Stomach (tissue), 9 donors: Measurements from ENCODE around the gene NTM. TPM values are rescaled to one million over a fixed set of nuclear protein-coding genes. Genes with fewer than 3 reads are reported as not detected.

ENCODE experiments used
- DNase-seq, 2 donors: peaks; one replicate each; pipeline versions ENCODE4 v3.0.0 to v3.0.0-alpha.2; 2013 to 2019
- H3K27ac ChIP-seq, 5 donors: fragments of 200-600 bp in 4 of 5; sonication (generic) in 4 of 5; one replicate each; pipeline ENCODE4 v1.5.1; 2013 to 2019; ENCODE audit warnings: mild to moderate bottlenecking in 1 of 5, moderate library complexity in 1 of 5
- H3K27me3 ChIP-seq, 3 donors: fragments of 200-600 bp; sonication (generic); one replicate each; pipeline ENCODE4 v1.5.1; 2017 to 2019; ENCODE audit warnings: mixed run types in 1 of 3
- H3K36me3 ChIP-seq, 4 donors: fragments of 200-600 bp; sonication (generic); 1 replicate in 3 of 4; 2 replicates in 1 of 4; pipeline ENCODE4 v1.5.1; 2016 to 2019
- H3K4me1 ChIP-seq, 4 donors: fragments of 200-600 bp; sonication (generic); one replicate each; pipeline ENCODE4 v1.5.1; 2016 to 2019
- H3K4me3 ChIP-seq, 4 donors: fragments of 200-600 bp; sonication (generic) in 3 of 4; one replicate each; pipeline ENCODE4 v1.5.1; 2016 to 2019; ENCODE audit warnings: mild to moderate bottlenecking in 1 of 4
- H3K9me3 ChIP-seq, 4 donors: fragments of 200-600 bp; sonication (generic); one replicate each; pipeline ENCODE4 v1.5.1; 2016 to 2019
- EP300 ChIP-seq: sonication (generic); formaldehyde crosslinking; IDR thresholded peaks from one replicate; pipeline ENCODE4 v1.6.1; 2017; ENCODE audit warnings: antibody characterized with exemption
- POLR2A ChIP-seq, 4 donors: fragments of 450-650 bp; IDR thresholded peaks; one replicate each; pipeline ENCODE4 v1.6.1; 2016; ENCODE audit warnings: antibody characterized with exemption in 4 of 4, control low read depth in 2 of 4, mild to moderate bottlenecking in 1 of 4, moderate library complexity in 1 of 4
- POLR2AphosphoS5 ChIP-seq, 3 donors: sonication (generic); formaldehyde crosslinking; IDR thresholded peaks; one replicate each; pipeline ENCODE4 v1.6.1; 2016; ENCODE audit warnings: antibody characterized with exemption in 3 of 3
- WGBS, 5 donors: extraction: QIAGEN DNeasy Blood & Tissue Kit in 3 of 5; methylation state at CpG; one replicate each; pipeline versions ENCODE4 v1.1.5 to v1.1.7; 2013 to 2018; 5-methylcytosine and 5-hydroxymethylcytosine counted together
- intact Hi-C: fragments of 100-400 bp; cut with DNase I; formaldehyde crosslinking; loops from one replicate; pipeline ENCODE4 v1.15.1; 2023; ENCODE audit warnings: low total_unique reads
- polyA plus RNA-seq, 3 donors: library from polyadenylated mRNA; stranded (reverse); fragments of 200-250 nt; gene quantifications; one replicate each; pipeline ENCODE4 v1.2.3, GENCODE V29; 2013
- total RNA-seq, 5 donors: library from RNA; depleted of rRNA; stranded (reverse); fragments of >200 nt; gene quantifications; one replicate each; pipeline versions ENCODE4 v1.1.0 to v1.2.3, GENCODE V29; 2014 to 2016
- TF ChIP-seq, protein P1 (sequence below), 7 experiments: fragments of 450-650 bp in 4 of 7; fragments of 200-600 bp in 3 of 7; sonication (generic) in 3 of 7; IDR thresholded peaks; one replicate each; pipeline ENCODE4 v1.5.1; 2016 to 2019; ENCODE audit warnings: antibody characterized with exemption in 7 of 7, control low read depth in 2 of 7, mild to moderate bottlenecking in 1 of 7
- donor health status: healthy with polysubstance abuse.
- donor health status: Bipolar disorder and iron deficiency.
- donor health status: healthy.

Gene NTM
- total and polyA plus RNA-seq, 8 donors: 0.50 to 8.4 (median 1.3) TPM; not detected in 3

- no peaks in the 10 kb centered on the region for H3K9me3 ChIP-seq
- no peak overlapping the region for H3K27ac ChIP-seq
- DNase-seq: no peak
- intact Hi-C loops: no loop called here
- no peaks in the 10 kb centered on the region for H3K4me1 ChIP-seq
- H3K36me3 ChIP-seq: no peaks in the 10 kb centered on the region
- H3K27me3 ChIP-seq: peaks cover 0 to 15% (median 0%) of the 10 kb centered on the region in 3 donors
- TF ChIP-seq POLR2A (IDR thresholded peaks at IDR 0.05): no peak
- TF ChIP-seq POLR2AphosphoS5 (IDR thresholded peaks at IDR 0.05): no peak
- TF ChIP-seq EP300: no peak
- TF ChIP-seq, protein P1, sequence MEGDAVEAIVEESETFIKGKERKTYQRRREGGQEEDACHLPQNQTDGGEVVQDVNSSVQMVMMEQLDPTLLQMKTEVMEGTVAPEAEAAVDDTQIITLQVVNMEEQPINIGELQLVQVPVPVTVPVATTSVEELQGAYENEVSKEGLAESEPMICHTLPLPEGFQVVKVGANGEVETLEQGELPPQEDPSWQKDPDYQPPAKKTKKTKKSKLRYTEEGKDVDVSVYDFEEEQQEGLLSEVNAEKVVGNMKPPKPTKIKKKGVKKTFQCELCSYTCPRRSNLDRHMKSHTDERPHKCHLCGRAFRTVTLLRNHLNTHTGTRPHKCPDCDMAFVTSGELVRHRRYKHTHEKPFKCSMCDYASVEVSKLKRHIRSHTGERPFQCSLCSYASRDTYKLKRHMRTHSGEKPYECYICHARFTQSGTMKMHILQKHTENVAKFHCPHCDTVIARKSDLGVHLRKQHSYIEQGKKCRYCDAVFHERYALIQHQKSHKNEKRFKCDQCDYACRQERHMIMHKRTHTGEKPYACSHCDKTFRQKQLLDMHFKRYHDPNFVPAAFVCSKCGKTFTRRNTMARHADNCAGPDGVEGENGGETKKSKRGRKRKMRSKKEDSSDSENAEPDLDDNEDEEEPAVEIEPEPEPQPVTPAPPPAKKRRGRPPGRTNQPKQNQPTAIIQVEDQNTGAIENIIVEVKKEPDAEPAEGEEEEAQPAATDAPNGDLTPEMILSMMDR (IDR thresholded peaks at IDR 0.05): no peak
- no peak overlapping the region for H3K4me3 ChIP-seq
- 72 to 82% (median 78%) methylated on average over 3 of the region's 3 CpGs for WGBS, 5 donors
These were observed 744.3 kb downstream of the NTM start for GRCh38 chr11:132114743-132115142.

DNA sequence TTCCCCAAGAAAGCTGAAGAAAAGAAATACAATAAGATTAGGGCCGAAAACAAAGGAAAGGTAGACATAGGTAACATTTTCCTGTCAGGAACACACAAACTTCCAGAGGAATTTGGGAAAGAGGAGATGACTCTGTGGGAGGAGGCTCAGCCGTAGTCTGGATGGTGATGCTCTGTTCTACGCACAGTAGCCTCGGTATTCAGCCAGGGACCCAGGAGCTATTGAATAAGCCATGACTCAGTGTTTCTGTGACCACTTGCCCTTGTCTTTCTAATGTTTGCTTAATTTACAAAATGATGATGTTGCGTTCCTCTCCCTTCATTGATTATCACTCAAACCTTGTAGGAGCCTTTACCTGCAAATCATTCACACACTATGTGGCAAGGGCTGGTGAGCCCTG, 745.0 kb downstream of the NTM start:
- H3K4me1 ChIP-seq: no peaks in the 10 kb centered on the region
- H3K27me3 ChIP-seq: peaks cover 0 to 19% (median 0%) of the 10 kb centered on the region in 3 donors
- no peaks in the 10 kb centered on the region for H3K36me3 ChIP-seq
- intact Hi-C loops: no loop called here
- no peak overlapping the region for H3K4me3 ChIP-seq
- TF ChIP-seq, protein P1 (IDR thresholded peaks at IDR 0.05): no peak
- TF ChIP-seq POLR2A (IDR thresholded peaks at IDR 0.05): no peak
- no peak for TF ChIP-seq EP300
- no peak for TF ChIP-seq POLR2AphosphoS5 (IDR thresholded peaks at IDR 0.05)
- 84 to 91% (median 89%) methylated on average over 5 of the region's 5 CpGs for WGBS, 5 donors
- no peak overlapping the region for H3K27ac ChIP-seq
- DNase-seq: no peak
- no peaks in the 10 kb centered on the region for H3K9me3 ChIP-seq

- Histone ChIP-seq H3K4me3 (no peak overlapping the region), H3K27ac (no peak overlapping the region), H3K27me3 (peaks cover 0 to 21% (median 0%) of the 10 kb centered on the region in 3 donors), H3K4me1 (no peaks in the 10 kb centered on the region), H3K36me3 (no peaks in the 10 kb centered on the region), H3K9me3 (no peaks in the 10 kb centered on the region)
- TF ChIP-seq POLR2AphosphoS5 (IDR thresholded peaks at IDR 0.05) (no peak), EP300 (no peak), POLR2A (IDR thresholded peaks at IDR 0.05) (no peak)
- TF ChIP-seq, protein P1 (IDR thresholded peaks at IDR 0.05): no peak
- intact Hi-C loops: no loop called here
- WGBS, 5 donors: 89 to 96% (median 93%) methylated on average over 3 of the region's 3 CpGs
- no peak for DNase-seq
These were observed 746.1 kb downstream of the NTM start for GRCh38 chr11:132116516-132116915.

- Histone ChIP-seq H3K9me3 (no peaks in the 10 kb centered on the region), H3K4me3 (no peak overlapping the region), H3K27me3 (peaks cover 0 to 25% (median 0%) of the 10 kb centered on the region in 3 donors), H3K27ac (no peak overlapping the region), H3K36me3 (no peaks in the 10 kb centered on the region), H3K4me1 (no peaks in the 10 kb centered on the region)
- 79 to 90% (median 88%) methylated on average over 6 of the region's 6 CpGs for WGBS, 5 donors
- intact Hi-C loops: no loop called here
- TF ChIP-seq POLR2A (IDR thresholded peaks at IDR 0.05) (no peak), EP300 (no peak), POLR2AphosphoS5 (IDR thresholded peaks at IDR 0.05) (no peak)
- TF ChIP-seq, protein P1 (IDR thresholded peaks at IDR 0.05): no peak
- no peak for DNase-seq
These were observed 748.2 kb downstream of the NTM start for GRCh38 chr11:132118661-132119060.
